GM18520 (cell line): ENCODE results near the gene PHC2.

Source experiments
- ATAC-seq: cut with Tn5 transposase; IDR thresholded peaks from one replicate; pipeline ENCODE4 v1.9.1; 2021; ENCODE audit not compliant: unreplicated experiment

The PHC2 gene

DNA sequence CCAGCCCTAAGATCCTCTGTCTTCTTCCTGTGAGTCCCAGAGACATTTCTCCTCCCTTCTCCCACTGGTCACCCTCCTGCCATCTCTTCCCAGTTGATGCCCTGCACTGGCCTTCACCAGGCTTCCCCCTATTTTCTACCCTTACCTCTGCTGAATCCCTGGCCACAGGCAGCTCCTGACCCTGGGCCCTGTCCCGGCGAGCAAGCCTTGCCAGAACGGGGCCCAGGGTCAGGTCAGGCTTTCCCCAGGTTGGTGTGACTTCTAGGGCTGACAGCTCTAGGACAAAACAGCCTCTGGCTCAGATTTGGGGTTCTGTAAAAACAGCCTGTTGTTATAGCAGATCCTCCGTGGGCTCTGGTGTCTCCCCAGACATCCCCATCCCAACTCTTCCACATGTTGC is 57.3 kb downstream of the PHC2 start:
- ATAC-seq, result no peak

DNA sequence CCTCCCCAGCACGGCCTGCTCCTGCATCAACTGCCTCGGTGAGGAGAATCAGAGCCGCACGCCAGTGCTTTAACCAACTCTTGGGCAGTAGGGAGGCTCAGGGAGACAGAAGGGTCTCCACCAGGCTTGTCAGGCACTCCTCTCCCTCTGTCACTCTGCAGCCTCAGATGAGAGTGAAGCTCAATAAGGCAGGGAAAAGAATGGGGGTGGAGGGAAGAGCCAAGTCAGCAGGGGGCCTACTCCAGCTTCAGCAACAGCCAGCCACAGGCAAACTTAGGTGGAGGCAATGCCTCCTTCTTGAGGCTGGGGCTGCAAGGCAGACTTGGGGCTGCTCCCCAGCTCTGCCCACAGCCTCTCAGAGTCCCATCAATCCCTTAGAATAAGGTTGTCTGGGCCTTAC is 58.2 kb downstream of the PHC2 start:
- ATAC-seq, result no peak

- ATAC-seq, result no peak
Observed at GRCh38 chr1:33372162-33372561, 58.7 kb downstream of the PHC2 start.

GRCh38 chr1:33371334-33371733 is 59.6 kb downstream of the PHC2 start:
- no peak for ATAC-seq

DNA sequence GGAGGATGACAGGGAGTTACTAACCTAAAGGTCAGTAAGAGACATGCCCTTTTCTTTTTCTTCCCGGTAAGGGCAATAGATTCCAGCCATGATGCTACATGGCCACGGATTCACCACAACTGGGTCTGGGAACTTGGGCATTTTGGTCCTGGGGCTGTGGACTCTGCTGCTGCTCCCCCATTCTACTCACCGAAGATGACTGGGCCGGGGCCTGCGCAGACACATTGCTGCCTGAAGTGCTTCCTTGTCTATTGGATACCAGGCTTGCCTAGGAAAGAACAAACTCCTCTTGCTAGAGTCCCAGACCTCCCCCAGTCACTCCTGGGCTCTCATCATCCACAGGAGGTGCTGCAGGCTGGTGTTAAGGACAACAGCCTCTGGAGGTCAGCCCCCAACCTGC is 60.1 kb downstream of the PHC2 start:
- no peak for ATAC-seq

DNA sequence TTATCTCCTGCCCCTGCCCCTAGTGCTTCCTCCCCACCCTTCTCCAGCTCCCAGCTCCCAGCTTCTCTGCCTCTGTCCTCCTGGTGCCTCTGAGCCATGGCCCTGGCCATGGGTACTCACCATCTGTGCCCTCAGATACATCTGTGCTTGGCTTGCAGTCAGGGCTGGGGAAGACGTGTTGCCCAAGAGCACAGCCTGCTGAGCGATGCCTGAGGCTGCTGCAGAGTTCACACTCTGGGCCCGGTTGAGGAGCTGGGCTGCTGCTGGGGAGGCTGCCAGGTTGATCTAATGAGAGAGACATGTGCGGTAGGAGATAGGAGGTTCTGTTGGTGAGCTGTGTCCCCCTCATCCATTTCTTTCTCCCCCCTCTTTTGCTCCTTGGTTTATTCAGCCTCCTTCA is 60.6 kb downstream of the PHC2 start:
- no peak for ATAC-seq

DNA sequence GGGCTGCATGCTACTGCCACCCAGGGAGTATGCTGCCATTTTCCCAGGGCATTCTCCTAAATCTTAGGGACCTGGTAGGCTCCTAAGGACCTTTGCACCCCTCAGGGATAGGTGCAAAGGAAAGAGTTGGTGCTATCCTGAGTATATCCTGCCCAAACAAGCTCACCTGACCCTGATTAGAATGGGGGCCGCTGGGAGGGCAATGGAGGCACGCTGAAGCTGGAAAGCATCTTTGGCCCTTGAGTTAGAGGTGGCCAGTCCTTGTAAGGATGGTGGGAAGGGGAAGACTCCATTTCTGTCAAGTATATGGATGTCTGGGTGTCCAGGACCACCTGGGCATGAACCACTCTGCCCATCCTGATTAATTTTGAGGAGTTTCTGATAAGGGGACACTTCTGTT is 61.1 kb downstream of the PHC2 start:
- ATAC-seq, result no peak

GRCh38 chr1:33369081-33369480 is 61.8 kb downstream of the PHC2 start:
- no peak for ATAC-seq

DNA sequence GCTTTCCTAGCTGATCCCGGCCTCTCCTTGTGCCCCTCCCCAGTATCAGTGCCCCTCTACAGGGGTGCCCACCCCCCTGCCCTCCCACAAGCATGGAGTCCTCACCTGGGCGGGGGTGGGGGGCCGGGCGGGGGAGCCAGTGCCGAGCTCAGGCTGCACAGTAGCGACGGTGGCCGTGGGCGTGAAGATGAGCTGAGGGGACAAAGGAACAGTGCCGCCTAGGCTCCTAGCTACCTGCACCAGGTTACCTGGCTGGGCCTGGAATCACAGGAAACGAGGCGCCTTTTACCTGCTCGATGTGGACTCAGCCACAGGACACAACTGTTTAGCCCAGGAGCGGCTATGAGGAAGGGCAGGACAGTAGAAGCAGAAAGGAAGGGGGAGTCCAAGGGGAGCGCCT is 62.5 kb downstream of the PHC2 start:
- no peak for ATAC-seq

DNA sequence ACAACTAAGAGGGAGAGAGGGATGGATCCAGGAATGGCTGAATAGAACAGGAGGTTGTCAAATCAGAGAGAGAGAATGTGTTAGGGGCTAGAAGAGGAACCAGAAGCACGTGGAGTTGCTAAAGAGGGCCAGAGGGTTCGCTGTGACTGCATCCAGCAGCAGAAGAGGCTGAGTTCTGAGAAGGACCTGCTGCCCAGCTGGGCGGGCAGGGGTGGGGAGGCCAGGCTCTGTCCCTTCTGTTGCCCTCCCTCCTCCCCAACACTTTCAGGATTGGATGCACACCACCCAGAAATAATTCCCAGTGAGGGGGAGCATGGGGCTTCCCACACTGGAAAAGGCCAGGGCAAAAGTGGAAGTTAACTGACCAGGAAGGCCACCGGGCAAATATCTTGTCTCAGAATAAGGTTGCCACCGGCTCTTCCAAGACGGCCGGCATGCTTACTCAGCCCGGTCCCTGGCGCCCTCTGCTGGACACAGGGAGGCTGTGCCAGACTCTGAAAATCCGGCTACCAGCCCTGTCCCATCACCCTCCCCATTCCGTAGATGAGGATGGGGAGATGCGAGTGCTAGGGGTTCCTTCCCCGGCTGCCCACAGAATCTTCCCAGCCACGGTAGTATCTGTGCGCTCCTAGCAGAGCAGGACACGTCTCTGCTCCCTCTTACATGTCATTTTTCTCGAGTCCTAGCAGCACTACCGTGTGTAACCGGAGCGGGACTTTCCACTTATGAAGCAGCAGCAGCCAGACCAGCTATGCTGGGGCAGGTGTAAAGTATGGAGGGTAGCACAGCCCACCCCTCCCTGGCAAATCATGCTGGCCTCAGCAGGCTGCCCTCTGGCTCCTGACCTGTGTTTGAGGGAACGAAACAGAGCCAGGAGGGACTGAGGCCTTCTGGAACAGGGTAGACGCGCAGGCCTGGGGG is 63.1 kb downstream of the PHC2 start:
- no peak for ATAC-seq

GRCh38 chr1:33366762-33367484 is 64.0 kb downstream of the PHC2 start:
- no peak for ATAC-seq

DNA sequence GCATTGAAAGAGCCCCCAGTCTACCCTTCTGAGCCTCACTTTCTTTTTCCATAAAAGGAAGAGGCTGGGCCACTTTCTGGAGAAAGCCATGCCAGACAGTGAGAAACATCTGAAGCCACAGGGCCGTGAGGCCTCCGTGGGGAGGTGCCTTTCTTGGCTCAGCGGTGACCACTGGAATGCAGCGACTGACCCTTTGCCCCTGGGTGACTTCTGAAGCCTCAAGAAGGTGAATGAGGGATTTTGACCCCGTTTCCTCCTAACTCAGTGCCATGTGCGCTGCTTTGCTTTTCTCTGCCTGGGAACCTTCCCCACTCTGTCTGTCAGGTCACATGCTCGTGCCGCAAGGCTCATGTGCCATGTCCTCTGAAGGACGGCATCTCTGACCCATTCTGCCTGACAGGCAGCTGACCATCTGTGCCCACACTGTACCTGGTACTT is 65.3 kb downstream of the PHC2 start:
- ATAC-seq, result no peak

DNA sequence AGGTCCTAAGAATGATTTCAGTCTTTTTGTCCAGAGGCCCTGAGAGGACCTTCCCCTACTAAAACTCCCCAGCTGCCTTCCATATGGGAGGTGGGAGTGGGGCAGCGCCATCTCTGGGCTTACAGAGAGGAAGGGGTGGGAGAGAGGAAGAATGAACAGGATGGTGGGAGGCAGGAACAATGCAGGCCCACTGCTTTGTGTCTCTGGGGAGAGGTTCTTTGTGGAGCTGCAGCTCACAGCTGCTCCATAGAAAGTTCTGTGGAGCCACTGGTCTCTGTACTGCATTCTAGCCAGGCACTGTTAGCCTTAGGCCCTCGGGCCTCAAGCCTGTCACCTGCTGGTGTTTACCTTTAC is 66.4 kb downstream of the PHC2 start:
- no peak for ATAC-seq

GRCh38 chr1:33363470-33363861 is 67.4 kb downstream of the PHC2 start:
- no peak for ATAC-seq

DNA sequence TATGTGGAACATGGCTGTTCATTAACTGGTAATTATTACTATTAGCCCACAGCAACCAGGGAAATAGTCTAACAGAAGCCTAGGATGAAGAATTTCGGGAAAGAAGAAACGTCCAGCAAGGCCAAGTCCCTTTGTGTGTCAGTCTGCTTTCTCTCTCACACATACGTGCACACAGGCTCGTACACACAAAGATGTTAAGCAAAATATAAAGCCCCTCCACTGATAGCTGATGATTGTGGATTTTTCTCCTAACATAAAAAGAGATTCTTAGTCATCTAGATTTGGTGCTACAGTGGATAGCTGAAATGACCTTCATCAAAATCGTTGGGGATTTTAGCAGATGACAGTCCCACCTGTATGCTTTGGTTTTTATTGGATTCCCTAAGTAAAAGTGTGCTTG is 67.9 kb downstream of the PHC2 start:
- no peak for ATAC-seq

GRCh38 chr1:33361532-33362235 is 69.2 kb downstream of the PHC2 start:
- no peak for ATAC-seq

DNA sequence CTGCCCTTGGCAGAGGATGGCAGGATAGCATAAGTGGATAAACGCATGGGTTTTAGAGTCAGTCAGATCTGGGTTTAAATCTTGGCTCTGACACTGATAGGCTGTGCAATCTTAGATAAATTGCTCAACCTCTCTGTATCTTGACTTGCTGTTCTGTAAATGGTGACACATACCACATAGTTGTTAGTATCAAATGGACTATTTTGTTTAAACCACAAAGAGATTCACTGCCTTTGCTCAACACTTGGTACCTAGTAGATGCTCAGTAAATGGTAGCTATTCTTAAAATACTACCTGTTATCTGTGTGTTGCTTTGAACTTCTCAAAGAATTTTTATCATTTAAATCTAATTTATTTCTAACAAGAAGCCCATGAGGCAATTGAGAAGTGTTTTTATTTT is 70.5 kb downstream of the PHC2 start:
- ATAC-seq, result no peak

DNA sequence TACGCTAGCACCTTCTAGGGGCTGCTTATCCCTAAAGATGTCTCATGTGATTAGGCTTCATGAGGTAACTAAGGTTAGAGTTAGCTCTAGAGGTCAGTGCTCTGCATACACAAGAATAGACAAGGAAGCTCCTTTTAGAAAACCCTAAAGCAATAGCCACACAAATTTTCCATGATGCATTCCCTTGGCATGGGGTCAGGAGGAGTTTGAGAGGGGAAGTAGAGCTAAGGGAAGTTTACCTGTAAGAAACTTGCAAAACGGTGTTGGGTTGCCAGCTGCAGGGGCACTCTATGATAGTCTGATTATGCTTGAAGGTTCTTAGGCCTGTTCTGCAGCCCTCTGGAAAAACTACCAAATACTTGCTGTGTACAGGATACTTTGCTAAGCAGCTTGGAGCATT is 71.0 kb downstream of the PHC2 start:
- ATAC-seq, result no peak

DNA sequence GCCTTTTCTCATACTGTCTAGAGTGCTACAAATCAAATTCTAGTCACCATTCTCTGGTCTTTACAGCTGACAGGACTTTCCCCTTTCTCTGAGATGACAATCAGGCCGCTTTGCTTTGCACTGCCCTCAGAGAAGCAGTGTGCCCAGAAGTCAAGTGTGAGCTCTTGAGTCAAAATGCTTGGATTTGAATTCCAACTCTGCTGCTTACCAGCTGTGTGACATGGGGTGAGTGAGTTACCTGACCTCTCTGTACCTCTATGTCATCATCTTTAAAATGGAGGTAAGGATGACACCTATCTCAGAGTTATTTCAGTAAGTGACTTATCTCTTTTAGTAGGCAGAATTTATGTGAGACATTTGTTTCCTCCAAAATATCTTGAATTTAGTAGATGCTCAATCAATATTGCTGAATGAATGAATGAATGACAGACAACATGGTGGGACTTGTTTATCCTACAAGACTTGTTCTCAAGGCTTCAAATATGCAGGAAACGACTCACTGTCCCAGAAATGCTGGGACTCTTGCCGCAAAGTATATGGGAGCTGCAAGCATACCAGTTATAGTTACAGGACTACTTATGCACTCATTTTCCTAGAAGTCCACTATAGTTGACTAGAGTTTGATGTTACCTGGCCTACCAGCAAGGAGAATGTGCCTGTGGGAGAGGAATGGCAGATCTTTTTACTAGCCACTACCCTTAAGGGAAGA is 71.9 kb downstream of the PHC2 start:
- ATAC-seq, result no peak

DNA sequence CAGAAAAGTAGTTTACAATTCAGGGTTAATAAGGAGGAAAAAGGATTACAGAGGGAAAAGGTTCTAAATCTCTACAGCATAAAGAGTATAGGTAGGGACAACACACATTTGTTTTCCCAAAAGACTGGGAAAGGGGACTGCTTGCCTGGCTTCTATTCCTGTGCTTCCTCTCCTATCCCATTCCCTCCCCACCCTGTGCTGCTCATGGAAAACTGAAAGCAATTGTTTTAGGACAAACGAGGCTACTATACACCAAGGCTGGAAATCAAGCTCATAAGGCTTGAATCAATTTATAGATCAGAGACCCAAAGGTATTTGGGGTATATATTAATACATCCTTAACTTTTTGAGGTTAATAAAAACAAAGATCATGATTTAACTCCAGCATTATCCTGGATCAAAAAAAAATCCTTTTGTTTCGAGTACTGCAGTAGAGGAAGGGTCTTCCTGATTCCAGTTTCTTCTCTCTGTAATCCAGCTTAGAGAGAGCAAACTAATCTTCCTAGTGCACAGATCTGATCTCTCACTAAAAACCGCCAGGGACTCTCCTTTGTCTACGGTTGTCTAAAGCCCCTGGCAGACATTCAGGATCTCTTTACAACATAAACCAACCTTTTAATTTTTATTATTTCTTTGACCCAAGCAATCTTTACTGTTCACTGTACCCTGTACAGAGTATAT is 72.6 kb downstream of the PHC2 start:
- no peak for ATAC-seq

DNA sequence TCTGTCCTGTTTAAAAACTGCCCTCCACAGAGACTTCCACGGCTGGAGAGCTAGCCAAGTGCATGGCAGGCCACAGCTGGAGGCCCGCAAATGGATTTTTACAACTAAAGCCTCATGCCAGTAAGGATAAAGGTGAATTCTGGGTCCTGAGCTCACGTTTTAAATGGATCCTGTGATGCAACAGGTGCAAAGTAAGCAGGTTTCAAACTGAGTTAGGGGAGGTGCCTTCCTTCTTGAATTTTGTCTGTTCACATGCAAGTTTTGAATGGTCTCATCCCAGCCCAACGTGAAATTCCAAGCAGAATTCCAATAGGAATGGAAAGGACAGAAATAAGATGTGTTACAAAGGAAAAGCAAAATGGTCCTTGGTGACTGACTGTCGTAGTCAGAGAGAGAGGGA is 73.8 kb downstream of the PHC2 start:
- no peak for ATAC-seq
